ENCODE data around the gene EEF1G. TPM values are rescaled to one million over a fixed set of nuclear protein-coding genes. Genes with fewer than 3 reads are reported as not detected.

The EEF1G gene
- polyA plus RNA-seq, 1 donor from 2014 or later, result 1,555 TPM

GRCh38 chr11:62536301-62536957 lies 37.3 kb downstream of the EEF1G start:
- Histone ChIP-seq H3K9me3 (ENCODE audit: low read length) (no peaks in the 10 kb centered on the region), H3K9ac (ENCODE audit: low read length) (no peak overlapping the region), H4K20me1 (ENCODE audit: insufficient read depth) (no peaks in the 10 kb centered on the region), H2AFZ (ENCODE audit: low read depth, low read length) (no peak overlapping the region), H3K27ac (ENCODE audit: low read length) (no peak overlapping the region), H3K27me3 (ENCODE audit: insufficient read depth, low read depth, low read length) (no peaks in the 10 kb centered on the region), H3K4me3 (ENCODE audit: low read length) (no peak overlapping the region), H3K9me2 (ENCODE audit: insufficient read depth, low read length) (no peaks in the 10 kb centered on the region), H3F3A (ENCODE audit: insufficient read depth, low read length, poor library complexity, severe bottlenecking) (no peaks in the 10 kb centered on the region), H3K36me3 (ENCODE audit: insufficient read depth, low read length) (no peaks in the 10 kb centered on the region), H3K4me2 (ENCODE audit: low read length) (no peak overlapping the region), H3K79me2 (replicated peaks; ENCODE audit: insufficient read depth, low read length) (no peaks in the 10 kb centered on the region)
- TF ChIP-seq POLR2AphosphoS5 (IDR thresholded peaks at IDR 0.05) (no peak), EP300 (conservative IDR thresholded peaks at IDR 0.05; ENCODE audit: poor library complexity, severe bottlenecking) (no peak), CTCF (IDR thresholded peaks at IDR 0.05; ENCODE audit: poor library complexity, severe bottlenecking) (no peak), REST (IDR thresholded peaks at IDR 0.05; ENCODE audit: borderline replicate concordance) (no peak), RAD21 (conservative IDR thresholded peaks at IDR 0.05) (no peak), TAF1 (IDR thresholded peaks at IDR 0.05; ENCODE audit: low read depth) (no peak), SMC3 (conservative IDR thresholded peaks at IDR 0.05; ENCODE audit: poor library complexity) (no peak), MXI1 (conservative IDR thresholded peaks at IDR 0.05; ENCODE audit: poor library complexity, severe bottlenecking) (no peak), EZH2 (IDR thresholded peaks at IDR 0.05; ENCODE audit: borderline replicate concordance, insufficient read depth, low read length, poor library complexity, severe bottlenecking) (no peak)

DNA sequence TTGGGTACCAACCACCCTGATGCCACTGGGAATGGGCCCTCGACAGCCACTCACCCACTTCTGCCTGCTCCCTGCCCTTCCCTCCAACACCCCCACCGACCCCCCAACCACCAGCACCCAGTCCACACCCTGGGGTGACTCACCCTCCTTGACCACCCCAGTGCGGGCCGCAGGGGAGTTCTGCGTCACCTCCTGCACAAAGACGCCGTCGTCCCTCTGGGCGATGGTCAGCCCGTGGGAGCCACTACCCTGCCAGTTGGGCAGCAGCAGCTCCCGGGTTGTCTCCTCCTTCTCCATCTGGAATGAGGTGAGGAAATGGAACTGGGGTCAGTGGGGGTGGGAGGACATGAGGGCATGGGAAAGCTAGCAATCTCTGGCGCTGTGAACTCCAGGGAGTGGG lies 37.9 kb downstream of the EEF1G start:
- Histone ChIP-seq H3K27ac (ENCODE audit: low read length) (no peak overlapping the region), H3K4me3 (ENCODE audit: low read length) (no peak overlapping the region), H3K4me2 (ENCODE audit: low read length) (no peak overlapping the region), H3K36me3 (ENCODE audit: insufficient read depth, low read length) (no peaks in the 10 kb centered on the region), H3K9ac (ENCODE audit: low read length) (no peak overlapping the region), H3K9me3 (ENCODE audit: low read length) (no peaks in the 10 kb centered on the region), H4K20me1 (ENCODE audit: insufficient read depth) (no peaks in the 10 kb centered on the region), H3F3A (ENCODE audit: insufficient read depth, low read length, poor library complexity, severe bottlenecking) (no peaks in the 10 kb centered on the region), H2AFZ (ENCODE audit: low read depth, low read length) (no peak overlapping the region), H3K9me2 (ENCODE audit: insufficient read depth, low read length) (no peaks in the 10 kb centered on the region), H3K79me2 (replicated peaks; ENCODE audit: insufficient read depth, low read length) (no peaks in the 10 kb centered on the region), H3K27me3 (ENCODE audit: insufficient read depth, low read depth, low read length) (no peaks in the 10 kb centered on the region)
- TF ChIP-seq MXI1 (conservative IDR thresholded peaks at IDR 0.05; ENCODE audit: poor library complexity, severe bottlenecking) (no peak), REST (IDR thresholded peaks at IDR 0.05; ENCODE audit: borderline replicate concordance) (no peak), RAD21 (conservative IDR thresholded peaks at IDR 0.05) (no peak), TAF1 (IDR thresholded peaks at IDR 0.05; ENCODE audit: low read depth) (no peak), EP300 (conservative IDR thresholded peaks at IDR 0.05; ENCODE audit: poor library complexity, severe bottlenecking) (no peak), SMC3 (conservative IDR thresholded peaks at IDR 0.05; ENCODE audit: poor library complexity) (no peak), CTCF (IDR thresholded peaks at IDR 0.05; ENCODE audit: poor library complexity, severe bottlenecking) (no peak), POLR2AphosphoS5 (IDR thresholded peaks at IDR 0.05) (no peak), EZH2 (IDR thresholded peaks at IDR 0.05; ENCODE audit: borderline replicate concordance, insufficient read depth, low read length, poor library complexity, severe bottlenecking) (no peak)

Measured in neural cell (in vitro differentiated cells).